D721Med (cell line): ENCODE results near the gene CBFA2T3.
"Not testable (repeated sequence)": the region's sequence is repeated elsewhere in the genome, so short reads cannot be mapped to it uniquely, and the experiment has no call there.

Experiments used
- DNase-seq: peaks from one replicate; pipeline ENCODE4 v3.0.0; 2011; ENCODE audit warnings: low spot score; ENCODE audit not compliant: insufficient read length
- FAIRE-seq: peaks from 2 replicates; lab custom pipeline; 2011; peaks lifted over from hg19 to GRCh38; lab: Jason Lieb, UNC
- CTCF ChIP-seq: IDR thresholded peaks from 2 replicates; pipeline ENCODE4 v1.5.1; 2012; ENCODE audit warnings: mild to moderate bottlenecking, control low read depth; ENCODE audit not compliant: insufficient read depth; ENCODE audit errors: missing control alignments

The CBFA2T3 gene

GRCh38 chr16:89017543-89018281 lies 40.7 kb upstream of the CBFA2T3 start:
- FAIRE-seq (no peak), DNase-seq (no peak)
- no peak for TF ChIP-seq CTCF

- not testable (repeated sequence) for FAIRE-seq, DNase-seq
Measured at GRCh38 chr16:89016561-89016960, 39.6 kb upstream of the CBFA2T3 start.

GRCh38 chr16:89015271-89015859 lies 38.4 kb upstream of the CBFA2T3 start:
- TF ChIP-seq CTCF: no peak
- FAIRE-seq: no peak
- DNase-seq: no peak

GRCh38 chr16:89014403-89015230 lies 37.6 kb upstream of the CBFA2T3 start:
- no peak for DNase-seq
- no peak for FAIRE-seq
- no peak for TF ChIP-seq CTCF

GRCh38 chr16:89013692-89014402 lies 36.8 kb upstream of the CBFA2T3 start:
- FAIRE-seq (no peak), DNase-seq (no peak)
- TF ChIP-seq CTCF: no peak

GRCh38 chr16:89013111-89013510 lies 36.1 kb upstream of the CBFA2T3 start:
- FAIRE-seq: no peak
- no peak for DNase-seq
- no peak for TF ChIP-seq CTCF

- TF ChIP-seq CTCF: no peak
- no peak for FAIRE-seq
- DNase-seq: no peak
Measured at GRCh38 chr16:89012622-89012995, 35.6 kb upstream of the CBFA2T3 start.
